K562 (cell line): ENCODE measurements around the gene CCDC85B. TPM values are rescaled to one million over a fixed set of nuclear protein-coding genes. Genes with fewer than 3 reads are reported as not detected.
A peak's percentile ranks its signal among the peaks of the same experiment; 100 is the strongest.

ENCODE experiments used
- ATF4 ChIP-seq: fragments of 450-650 bp; formaldehyde crosslinking; IDR thresholded peaks from 2 replicates; pipeline ENCODE4 v1.4.0; 2022; ENCODE audit warnings: mild to moderate bottlenecking, moderate library complexity
- HBP1 ChIP-seq: fragments of 450-650 bp; formaldehyde crosslinking; IDR thresholded peaks from 2 replicates; pipeline ENCODE4 v1.4.0; 2022; ENCODE audit warnings: missing genetic modification characterization
- JUN ChIP-seq, 2 experiments: sonication (generic) in 1 of 2; formaldehyde crosslinking in 1 of 2; IDR thresholded peaks; 2 replicates each; pipeline versions ENCODE4 v1.6.1 to v1.8.0; 2012 to 2022; ENCODE audit warnings: borderline replicate concordance in 2 of 2, mild to moderate bottlenecking in 2 of 2, improper control_type of control experiment in 1 of 2, low read depth in 1 of 2, low read length in 1 of 2, missing genetic modification reagents in 1 of 2
- NR2F6 ChIP-seq: fragments of 450-650 bp; formaldehyde crosslinking; IDR thresholded peaks from 2 replicates; pipeline ENCODE4 v1.4.0; 2020; ENCODE audit warnings: mild to moderate bottlenecking
- PHF8 ChIP-seq: fragments of 200-600 bp; sonication (generic); IDR thresholded peaks from 2 replicates; pipeline ENCODE4 v1.6.1; 2012; ENCODE audit warnings: mixed run types, mild to moderate bottlenecking, inconsistent platforms, low read length, moderate library complexity, borderline replicate concordance
- PML ChIP-seq: IDR thresholded peaks from 2 replicates; pipeline ENCODE4 v1.6.1; 2012; ENCODE audit warnings: low read length, inconsistent platforms
- RBM17 ChIP-seq: fragments of 200-400 bp; formaldehyde crosslinking; IDR thresholded peaks from 2 replicates; pipeline ENCODE4 v1.6.1; 2017; ENCODE audit warnings: low read depth, mild to moderate bottlenecking, low read length, borderline replicate concordance
- SMAD2 ChIP-seq: fragments of 150-350 bp; IDR thresholded peaks from 2 replicates; pipeline ENCODE4 v1.6.1; 2014; ENCODE audit warnings: low read depth, mild to moderate bottlenecking, low read length
- ZFX ChIP-seq: sonication (generic); formaldehyde crosslinking; IDR thresholded peaks from 2 replicates; pipeline ENCODE4 v1.8.0; 2022; ENCODE audit warnings: mild to moderate bottlenecking, missing genetic modification reagents, moderate library complexity
- ZNF407 ChIP-seq: fragments of 450-650 bp; IDR thresholded peaks from 2 replicates; pipeline ENCODE4 v1.6.1; 2016; ENCODE audit warnings: low read depth
- ZNF518B ChIP-seq: fragments of 250-450 bp; sonication (Bioruptor Pico); IDR thresholded peaks from 2 replicates; pipeline ENCODE4 v1.5.0; 2021; ENCODE audit warnings: mild to moderate bottlenecking, moderate library complexity
- ZNF644 ChIP-seq: fragments of 200-800 bp; sonication (Bioruptor generic); IDR thresholded peaks from 2 replicates; pipeline ENCODE4 v1.6.1; 2016; ENCODE audit warnings: low read depth, missing genetic modification characterization, missing compliant biosample characterization
- polyA plus RNA-seq, 8 experiments: library from polyadenylated mRNA; depleted of rRNA in 4 of 8; stranded (reverse) in 5 of 8; unstranded in 3 of 8; fragments of >200 nt; fragmentation: Nextera tagmentation in 2 of 8; fragmentation: Illumina TruSeq in 1 of 8; extraction: Ambion mirVana in 2 of 8; extraction: Trizol in 1 of 8; gene quantifications; 2 replicates each; pipeline versions ENCODE4 v1.2.1 to v1.2.3, GENCODE V29; 2011 to 2014; ENCODE audit warnings: inconsistent platforms in 1 of 8, missing spikeins in 1 of 8
- total RNA-seq, 7 experiments: library from RNA; depleted of rRNA in 6 of 7; stranded (reverse); fragments of >200 nt in 6 of 7; fragmentation: Illumina TruSeq in 2 of 7; extraction: Trizol in 2 of 7; gene quantifications; 2 replicates each; pipeline versions ENCODE4 v1.2.1 to v1.2.3, GENCODE V29; 2011 to 2021; ENCODE audit warnings: low replicate concordance in 1 of 7

The CCDC85B gene
- total and polyA plus RNA-seq, 9 of the 15 experiments (the other 6 are each of a cell fraction or from before 2014, with no cell fraction given), result 0.14 to 138 (median 6.2) TPM

GRCh38 chr11:65851811-65852507, 38.5 kb upstream of the CCDC85B start (continued):
- TF ChIP-seq HBP1 (CRISPR knock-in tag), result peak; percentile 75; the same call in 1 of the 2 replicates
- 0 out of 2 replicates have a peak, but pooled peaks have one; percentile 13 for TF ChIP-seq ATF4 (CRISPR knock-in tag)
- no peak for TF ChIP-seq SMAD2
- TF ChIP-seq NR2F6 (CRISPR knock-in tag), result no peak
- no peak for TF ChIP-seq RBM17
- no peak for TF ChIP-seq ZFX (CRISPR knock-in tag)
- no peak for TF ChIP-seq JUN (IDR thresholded peaks at IDR 0.05; ENCODE audit: borderline replicate concordance, low read depth, low read length)
- 0 out of 2 replicates have a peak, but pooled peaks have one; percentile 71 for TF ChIP-seq JUN (CRISPR knock-in tag; IDR thresholded peaks at IDR 0.05; ENCODE audit: borderline replicate concordance)
- no peak for TF ChIP-seq PHF8
- no peak for TF ChIP-seq ZNF407
- TF ChIP-seq PML, result no peak
- TF ChIP-seq ZNF518B (CRISPR knock-in tag), result no peak
- TF ChIP-seq ZNF644 (tag), result no peak
